Measurements from ENCODE around the gene FAM149A.

DNA sequence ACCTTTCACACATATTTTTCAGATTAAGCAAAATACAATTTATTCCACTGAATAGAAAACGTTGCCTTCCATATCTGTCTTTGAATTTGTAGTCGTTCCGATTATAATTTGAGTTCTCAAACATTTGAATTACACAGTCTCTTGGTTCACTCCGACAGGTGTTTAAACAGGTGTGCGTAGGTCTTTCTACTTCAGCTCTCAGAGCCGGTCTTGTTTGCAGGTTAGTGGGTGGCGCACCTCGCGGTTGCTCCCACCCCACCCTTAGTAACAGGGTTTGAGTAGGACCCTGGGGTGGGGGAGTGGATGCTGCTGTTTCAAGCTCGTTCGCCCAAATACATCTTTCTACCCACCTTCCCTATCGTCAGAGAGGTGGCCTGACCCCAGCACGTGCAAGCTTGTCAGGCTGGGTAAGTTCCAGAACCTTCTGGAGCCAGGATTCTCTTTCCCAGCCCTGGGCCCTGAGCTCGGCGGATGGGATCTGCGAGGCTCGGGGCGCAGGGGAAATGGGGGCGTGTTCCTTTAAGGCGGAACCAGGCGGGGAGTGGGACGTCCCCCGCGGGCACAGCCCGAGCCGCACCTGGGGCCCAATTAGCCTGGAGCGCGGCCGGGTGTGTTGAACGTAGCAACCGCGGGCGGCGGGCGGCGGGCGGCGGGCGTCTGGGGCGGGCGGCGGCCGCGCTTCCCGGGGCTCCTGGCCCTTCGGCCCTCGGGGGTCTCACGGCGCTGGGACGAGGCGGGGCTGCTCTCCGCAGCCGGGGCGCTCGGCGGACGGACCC lies at the start of gene FAM149A:
- TF ChIP-seq POLR2AphosphoS5 (IDR thresholded peaks at IDR 0.05; ENCODE audit: low read depth) (no peak), EZH2phosphoT487 (IDR thresholded peaks at IDR 0.05; ENCODE audit: unreplicated experiment) (no peak), EZH2 (IDR thresholded peaks at IDR 0.05; ENCODE audit: low read depth, unreplicated experiment) (no peak), ZNF331 (CRISPR knock-in tag; IDR thresholded peaks at IDR 0.05; ENCODE audit: low read depth) (no peak), CREB1 (CRISPR knock-in tag; IDR thresholded peaks at IDR 0.05; ENCODE audit: low read depth) (no peak), JUNB (IDR thresholded peaks at IDR 0.05; ENCODE audit: unreplicated experiment) (no peak)
- TF ChIP-seq, protein P1, sequence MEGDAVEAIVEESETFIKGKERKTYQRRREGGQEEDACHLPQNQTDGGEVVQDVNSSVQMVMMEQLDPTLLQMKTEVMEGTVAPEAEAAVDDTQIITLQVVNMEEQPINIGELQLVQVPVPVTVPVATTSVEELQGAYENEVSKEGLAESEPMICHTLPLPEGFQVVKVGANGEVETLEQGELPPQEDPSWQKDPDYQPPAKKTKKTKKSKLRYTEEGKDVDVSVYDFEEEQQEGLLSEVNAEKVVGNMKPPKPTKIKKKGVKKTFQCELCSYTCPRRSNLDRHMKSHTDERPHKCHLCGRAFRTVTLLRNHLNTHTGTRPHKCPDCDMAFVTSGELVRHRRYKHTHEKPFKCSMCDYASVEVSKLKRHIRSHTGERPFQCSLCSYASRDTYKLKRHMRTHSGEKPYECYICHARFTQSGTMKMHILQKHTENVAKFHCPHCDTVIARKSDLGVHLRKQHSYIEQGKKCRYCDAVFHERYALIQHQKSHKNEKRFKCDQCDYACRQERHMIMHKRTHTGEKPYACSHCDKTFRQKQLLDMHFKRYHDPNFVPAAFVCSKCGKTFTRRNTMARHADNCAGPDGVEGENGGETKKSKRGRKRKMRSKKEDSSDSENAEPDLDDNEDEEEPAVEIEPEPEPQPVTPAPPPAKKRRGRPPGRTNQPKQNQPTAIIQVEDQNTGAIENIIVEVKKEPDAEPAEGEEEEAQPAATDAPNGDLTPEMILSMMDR (conservative IDR thresholded peaks at IDR 0.05; ENCODE audit: low read depth in 2 of 2) = no peak
- TF ChIP-seq, protein P2, sequence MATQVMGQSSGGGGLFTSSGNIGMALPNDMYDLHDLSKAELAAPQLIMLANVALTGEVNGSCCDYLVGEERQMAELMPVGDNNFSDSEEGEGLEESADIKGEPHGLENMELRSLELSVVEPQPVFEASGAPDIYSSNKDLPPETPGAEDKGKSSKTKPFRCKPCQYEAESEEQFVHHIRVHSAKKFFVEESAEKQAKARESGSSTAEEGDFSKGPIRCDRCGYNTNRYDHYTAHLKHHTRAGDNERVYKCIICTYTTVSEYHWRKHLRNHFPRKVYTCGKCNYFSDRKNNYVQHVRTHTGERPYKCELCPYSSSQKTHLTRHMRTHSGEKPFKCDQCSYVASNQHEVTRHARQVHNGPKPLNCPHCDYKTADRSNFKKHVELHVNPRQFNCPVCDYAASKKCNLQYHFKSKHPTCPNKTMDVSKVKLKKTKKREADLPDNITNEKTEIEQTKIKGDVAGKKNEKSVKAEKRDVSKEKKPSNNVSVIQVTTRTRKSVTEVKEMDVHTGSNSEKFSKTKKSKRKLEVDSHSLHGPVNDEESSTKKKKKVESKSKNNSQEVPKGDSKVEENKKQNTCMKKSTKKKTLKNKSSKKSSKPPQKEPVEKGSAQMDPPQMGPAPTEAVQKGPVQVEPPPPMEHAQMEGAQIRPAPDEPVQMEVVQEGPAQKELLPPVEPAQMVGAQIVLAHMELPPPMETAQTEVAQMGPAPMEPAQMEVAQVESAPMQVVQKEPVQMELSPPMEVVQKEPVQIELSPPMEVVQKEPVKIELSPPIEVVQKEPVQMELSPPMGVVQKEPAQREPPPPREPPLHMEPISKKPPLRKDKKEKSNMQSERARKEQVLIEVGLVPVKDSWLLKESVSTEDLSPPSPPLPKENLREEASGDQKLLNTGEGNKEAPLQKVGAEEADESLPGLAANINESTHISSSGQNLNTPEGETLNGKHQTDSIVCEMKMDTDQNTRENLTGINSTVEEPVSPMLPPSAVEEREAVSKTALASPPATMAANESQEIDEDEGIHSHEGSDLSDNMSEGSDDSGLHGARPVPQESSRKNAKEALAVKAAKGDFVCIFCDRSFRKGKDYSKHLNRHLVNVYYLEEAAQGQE (IDR thresholded peaks at IDR 0.05; ENCODE audit: unreplicated experiment) = no peak
